Measurements from ENCODE around the gene CDHR3. TPM values are rescaled to one million over a fixed set of nuclear protein-coding genes. Genes with fewer than 3 reads are reported as not detected.

The CDHR3 gene
- total RNA-seq, 1 experiment from 2014 or later: 9.2 TPM

DNA sequence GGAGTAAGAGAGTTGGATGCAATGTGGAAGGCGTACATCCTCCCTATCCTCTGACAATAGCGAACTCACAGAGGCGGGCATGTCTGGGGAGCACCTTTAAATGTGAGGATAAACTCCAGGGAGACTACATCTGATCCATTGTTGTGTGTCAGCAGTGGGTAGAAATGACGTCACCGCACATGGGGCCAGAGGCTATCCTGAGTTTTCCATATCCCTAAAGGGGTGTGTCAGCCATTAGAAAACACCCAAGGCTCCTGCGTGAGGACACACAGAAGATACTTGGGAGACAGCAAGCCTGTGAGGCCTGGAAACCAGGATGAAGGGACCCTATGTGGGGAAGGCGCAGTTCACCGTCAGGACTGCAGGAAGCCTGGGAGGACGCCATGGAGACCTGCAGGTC, 17.2 kb upstream of the CDHR3 start:
- H3K4me3 Mint-ChIP-seq (ENCODE audit: unreplicated experiment): no peak overlapping the region
- no peak overlapping the region for H3K4me3 ChIP-seq (ENCODE audit: low read depth, low read length)
- H3K9me3 ChIP-seq: peaks cover 2% of the 10 kb centered on the region
- no peaks in the 10 kb centered on the region for H3K9me3 Mint-ChIP-seq (ENCODE audit: unreplicated experiment)
- H3K36me3 ChIP-seq (ENCODE audit: control insufficient read depth, insufficient read depth, low read length): no peaks in the 10 kb centered on the region
- BruUV-seq (replicated peaks): no TSS peak
- intact Hi-C loops (cut with micrococcal nuclease; ENCODE audit: unreplicated experiment): no loop called here
- peaks cover 1% of the 10 kb centered on the region for H3K4me1 Mint-ChIP-seq (ENCODE audit: low read depth, unreplicated experiment)
- no peaks in the 10 kb centered on the region for H3K27me3 Mint-ChIP-seq (ENCODE audit: insufficient read depth, unreplicated experiment)
- ChIA-PET CTCF (no interaction called here), POLR2A (no interaction called here)
- no peaks in the 10 kb centered on the region for H3K27me3 ChIP-seq (replicated peaks; ENCODE audit: control insufficient read depth, insufficient read depth, low read length)
- H3K4me1 ChIP-seq: no peaks in the 10 kb centered on the region
- no peak overlapping the region for H3K27ac Mint-ChIP-seq (ENCODE audit: unreplicated experiment)
- TF ChIP-seq, protein P1, sequence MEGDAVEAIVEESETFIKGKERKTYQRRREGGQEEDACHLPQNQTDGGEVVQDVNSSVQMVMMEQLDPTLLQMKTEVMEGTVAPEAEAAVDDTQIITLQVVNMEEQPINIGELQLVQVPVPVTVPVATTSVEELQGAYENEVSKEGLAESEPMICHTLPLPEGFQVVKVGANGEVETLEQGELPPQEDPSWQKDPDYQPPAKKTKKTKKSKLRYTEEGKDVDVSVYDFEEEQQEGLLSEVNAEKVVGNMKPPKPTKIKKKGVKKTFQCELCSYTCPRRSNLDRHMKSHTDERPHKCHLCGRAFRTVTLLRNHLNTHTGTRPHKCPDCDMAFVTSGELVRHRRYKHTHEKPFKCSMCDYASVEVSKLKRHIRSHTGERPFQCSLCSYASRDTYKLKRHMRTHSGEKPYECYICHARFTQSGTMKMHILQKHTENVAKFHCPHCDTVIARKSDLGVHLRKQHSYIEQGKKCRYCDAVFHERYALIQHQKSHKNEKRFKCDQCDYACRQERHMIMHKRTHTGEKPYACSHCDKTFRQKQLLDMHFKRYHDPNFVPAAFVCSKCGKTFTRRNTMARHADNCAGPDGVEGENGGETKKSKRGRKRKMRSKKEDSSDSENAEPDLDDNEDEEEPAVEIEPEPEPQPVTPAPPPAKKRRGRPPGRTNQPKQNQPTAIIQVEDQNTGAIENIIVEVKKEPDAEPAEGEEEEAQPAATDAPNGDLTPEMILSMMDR (IDR thresholded peaks at IDR 0.05; ENCODE audit: insufficient read depth in 1 of 2, low read depth in 1 of 2, low read length in 1 of 2, severe bottlenecking in 1 of 2, unreplicated experiment in 1 of 2): no peak
- H3K36me3 Mint-ChIP-seq (ENCODE audit: insufficient read depth, unreplicated experiment): no peaks in the 10 kb centered on the region
- no peak for DNase-seq

- H3K36me3 Mint-ChIP-seq (ENCODE audit: insufficient read depth, unreplicated experiment): no peaks in the 10 kb centered on the region
- H3K4me3 Mint-ChIP-seq (ENCODE audit: unreplicated experiment): no peak overlapping the region
- Histone ChIP-seq H3K9me3 (peaks cover 16% of the 10 kb centered on the region), H3K27me3 (replicated peaks; ENCODE audit: control insufficient read depth, insufficient read depth, low read length) (no peaks in the 10 kb centered on the region), H3K4me3 (ENCODE audit: low read depth, low read length) (no peak overlapping the region), H3K4me1 (no peaks in the 10 kb centered on the region), H3K36me3 (ENCODE audit: control insufficient read depth, insufficient read depth, low read length) (no peaks in the 10 kb centered on the region)
- CTCF ChIA-PET: no interaction called here
- no peaks in the 10 kb centered on the region for H3K27me3 Mint-ChIP-seq (ENCODE audit: insufficient read depth, unreplicated experiment)
- POLR2A ChIA-PET: no interaction called here
- peaks cover 15% of the 10 kb centered on the region for H3K9me3 Mint-ChIP-seq (ENCODE audit: unreplicated experiment)
- intact Hi-C loops (cut with micrococcal nuclease; ENCODE audit: unreplicated experiment): no loop called here
- TF ChIP-seq, protein P1 (IDR thresholded peaks at IDR 0.05; ENCODE audit: insufficient read depth in 1 of 2, low read depth in 1 of 2, low read length in 1 of 2, severe bottlenecking in 1 of 2, unreplicated experiment in 1 of 2): no peak
- H3K4me1 Mint-ChIP-seq (ENCODE audit: low read depth, unreplicated experiment): no peaks in the 10 kb centered on the region
- DNase-seq: no peak
- BruUV-seq (replicated peaks): no TSS peak
- no peak overlapping the region for H3K27ac Mint-ChIP-seq (ENCODE audit: unreplicated experiment)
These were observed 11.5 kb upstream of the CDHR3 start for GRCh38 chr7:105951597-105951996.

- no peak for DNase-seq
- Histone ChIP-seq H3K36me3 (ENCODE audit: control insufficient read depth, insufficient read depth, low read length) (no peaks in the 10 kb centered on the region), H3K27me3 (replicated peaks; ENCODE audit: control insufficient read depth, insufficient read depth, low read length) (no peaks in the 10 kb centered on the region), H3K9me3 (peaks cover 16% of the 10 kb centered on the region), H3K4me1 (no peaks in the 10 kb centered on the region), H3K4me3 (ENCODE audit: low read depth, low read length) (no peak overlapping the region)
- Mint-ChIP-seq H3K4me3 (ENCODE audit: unreplicated experiment) (no peak overlapping the region), H3K4me1 (ENCODE audit: low read depth, unreplicated experiment) (no peaks in the 10 kb centered on the region), H3K27me3 (ENCODE audit: insufficient read depth, unreplicated experiment) (no peaks in the 10 kb centered on the region), H3K9me3 (ENCODE audit: unreplicated experiment) (peaks cover 15% of the 10 kb centered on the region), H3K27ac (ENCODE audit: unreplicated experiment) (no peak overlapping the region), H3K36me3 (ENCODE audit: insufficient read depth, unreplicated experiment) (no peaks in the 10 kb centered on the region)
- TF ChIP-seq, protein P1 (IDR thresholded peaks at IDR 0.05; ENCODE audit: insufficient read depth in 1 of 2, low read depth in 1 of 2, low read length in 1 of 2, severe bottlenecking in 1 of 2, unreplicated experiment in 1 of 2): no peak
- ChIA-PET POLR2A (no interaction called here), CTCF (no interaction called here)
- no TSS peak for BruUV-seq (replicated peaks)
- intact Hi-C loops (cut with micrococcal nuclease; ENCODE audit: unreplicated experiment): no loop called here
These were observed 10.0 kb upstream of the CDHR3 start for GRCh38 chr7:105952917-105953595.
